T47D (cell line): Measurements from ENCODE around the gene ANTXRL.
"Not testable (repeated sequence)": the region's sequence is repeated elsewhere in the genome, so short reads cannot be mapped to it uniquely, and the experiment has no call there.

Experiments
- DNase-seq, 2 experiments: peaks; one replicate each; pipeline versions ENCODE4 v3.0.0 to v3.0.0-alpha.2; 2011 to 2012; ENCODE audit warnings: low read depth in 1 of 2, low spot score in 1 of 2
- JUND ChIP-seq: IDR thresholded peaks from 2 replicates; pipeline ENCODE4 v1.6.1; 2012; ENCODE audit warnings: low read depth
- in situ Hi-C: cut with HindIII; loops from 2 replicates; pipeline ENCODE4 v1.10.0; 2016; ENCODE audit warnings: low sequenced_read_pairs, low pct_unique_long_range_greater_than_20kb

ANTXRL gene

GRCh38 chr10:46306516-46307184 is 19.9 kb downstream of the ANTXRL start:
- in situ Hi-C loops = no loop called here

GRCh38 chr10:46307281-46308112 is 20.7 kb downstream of the ANTXRL start:
- in situ Hi-C loops = no loop called here
- DNase-seq = no peak
- TF ChIP-seq JUND = no peak

More at GRCh38 chr10:46306516-46307184, 19.9 kb downstream of the ANTXRL start:
- no peak for DNase-seq
- TF ChIP-seq JUND = no peak

GRCh38 chr10:46308113-46308415 is 21.3 kb downstream of the ANTXRL start:
- no peak for TF ChIP-seq JUND
- DNase-seq = no peak
- in situ Hi-C loops = no loop called here

GRCh38 chr10:46308666-46309450 is 22.1 kb downstream of the ANTXRL start:
- TF ChIP-seq JUND = no peak
- in situ Hi-C loops = no loop called here
- DNase-seq = no peak

- in situ Hi-C loops = no loop called here
- TF ChIP-seq JUND = no peak
- no peak for DNase-seq
These were observed 22.8 kb downstream of the ANTXRL start for GRCh38 chr10:46309511-46310142.

- DNase-seq = no peak
- in situ Hi-C loops = no loop called here
- no peak for TF ChIP-seq JUND
These were observed 23.3 kb downstream of the ANTXRL start for GRCh38 chr10:46310143-46310514.

- in situ Hi-C loops = no loop called here
These were observed 24.1 kb downstream of the ANTXRL start for GRCh38 chr10:46310851-46311250.

GRCh38 chr10:46311501-46311951 is 24.7 kb downstream of the ANTXRL start:
- in situ Hi-C loops = no loop called here
- TF ChIP-seq JUND = no peak
- DNase-seq = no peak

More at GRCh38 chr10:46310851-46311250, 24.1 kb downstream of the ANTXRL start:
- no peak for TF ChIP-seq JUND
- no peak for DNase-seq

GRCh38 chr10:46311961-46312431 is 25.2 kb downstream of the ANTXRL start:
- in situ Hi-C loops, DNase-seq: not testable (repeated sequence)

GRCh38 chr10:46312953-46313352 is 26.2 kb downstream of the ANTXRL start:
- TF ChIP-seq JUND = no peak
- no peak for DNase-seq
- in situ Hi-C loops = no loop called here

- no peak for DNase-seq
- in situ Hi-C loops = no loop called here
- TF ChIP-seq JUND = no peak
These were observed 27.3 kb downstream of the ANTXRL start for GRCh38 chr10:46314071-46314470.

- in situ Hi-C loops = not testable (repeated sequence)
- DNase-seq = peak in 1 of 2 experiments; percentile 58
These were observed 28.5 kb downstream of the ANTXRL start for GRCh38 chr10:46315071-46315860.
